HG02852 (cell line): ENCODE data around the gene NLRP6.
"Not testable (repeated sequence)": the region's sequence is repeated elsewhere in the genome, so short reads cannot be mapped to it uniquely, and the experiment has no call there.

Experiments used
- ATAC-seq: cut with Tn5 transposase; IDR thresholded peaks from one replicate; pipeline ENCODE4 v1.9.1; 2021; ENCODE audit warnings: mild to moderate bottlenecking, moderate library complexity; ENCODE audit not compliant: unreplicated experiment

Gene NLRP6

GRCh38 chr11:278001-278951 is at the start of gene NLRP6:
Gene NLRP6 (plus strand): TSS chr11:278407. CDS start chr11:278570, 163 bp downstream.
- no peak for ATAC-seq

GRCh38 chr11:230431-230830 is 47.8 kb upstream of the NLRP6 start:
- no peak for ATAC-seq

- no peak for ATAC-seq
These were observed 45.2 kb upstream of the NLRP6 start for GRCh38 chr11:232783-233565.

- ATAC-seq, result no peak
These were observed 43.0 kb upstream of the NLRP6 start for GRCh38 chr11:235180-235579.

- ATAC-seq, result peak; percentile 18
These were observed 42.6 kb upstream of the NLRP6 start for GRCh38 chr11:235609-235996.

GRCh38 chr11:235997-236773 is 42.0 kb upstream of the NLRP6 start, which contains the start of gene SIRT3:
Gene SIRT3 (minus strand): TSS chr11:236342. CDS start chr11:236328, 14 bp downstream.
- peak; percentile 66 for ATAC-seq

- peak; percentile 84 for ATAC-seq
These were observed 41.1 kb upstream of the NLRP6 start, which contains the start of gene PSMD13 for GRCh38 chr11:236774-237767. Gene PSMD13 (plus strand): TSS chr11:236976. CDS start chr11:237050, 74 bp downstream.

GRCh38 chr11:238346-238745 is 39.9 kb upstream of the NLRP6 start:
- ATAC-seq, result not testable (repeated sequence)

GRCh38 chr11:240315-240714 is 37.9 kb upstream of the NLRP6 start:
- no peak for ATAC-seq

GRCh38 chr11:241634-242033 is 36.6 kb upstream of the NLRP6 start:
- ATAC-seq, result no peak

GRCh38 chr11:244376-244775 is 33.8 kb upstream of the NLRP6 start:
- no peak for ATAC-seq

- ATAC-seq, result no peak
These were observed 29.1 kb upstream of the NLRP6 start for GRCh38 chr11:249062-249461.

GRCh38 chr11:250274-250673 is 27.9 kb upstream of the NLRP6 start:
- no peak for ATAC-seq

GRCh38 chr11:250740-251299 is 27.4 kb upstream of the NLRP6 start:
- no peak for ATAC-seq

- ATAC-seq, result no peak
These were observed 26.7 kb upstream of the NLRP6 start for GRCh38 chr11:251550-251949.

GRCh38 chr11:252666-253065 is 25.5 kb upstream of the NLRP6 start:
- no peak for ATAC-seq

GRCh38 chr11:253160-253885 is 24.9 kb upstream of the NLRP6 start:
- ATAC-seq, result no peak

- ATAC-seq, result no peak
These were observed 24.3 kb upstream of the NLRP6 start for GRCh38 chr11:253886-254270.

GRCh38 chr11:255176-255575 is 23.0 kb upstream of the NLRP6 start:
- ATAC-seq, result no peak
